Endothelial cell of umbilical vein (primary cell): Measurements from ENCODE around the gene SLC10A1. TPM values are rescaled to one million over a fixed set of nuclear protein-coding genes. Genes with fewer than 3 reads are reported as not detected.

Source experiments
- BruUV-seq: library from RNA; stranded (reverse); fragments of 400-500 nt; replicated peaks from 2 replicates; lab custom pipeline; 2021; lab: Mats Ljungman, UMichigan
- CTCF ChIA-PET: fragments of 300-600, 350-600 bp; sonication (Branson Sonifier 250); formaldehyde crosslinking; loops from one replicate; lab custom pipeline; 2021; ENCODE audit warnings: antibody characterized with exemption, inconsistent platforms; lab: Charles Lee
- POLR2A ChIA-PET: fragments of 300-600, 350-600 bp; sonication (Branson Sonifier 250); formaldehyde crosslinking; loops from one replicate; lab custom pipeline; 2021; ENCODE audit warnings: antibody characterized with exemption, inconsistent platforms; lab: Charles Lee
- DNase-seq: peaks from one replicate; pipeline ENCODE4 v3.0.0-alpha.2; 2011; ENCODE audit warnings: low read depth, low spot score
- FAIRE-seq: peaks from 2 replicates; lab custom pipeline; 2011; peaks lifted over from hg19 to GRCh38; lab: Jason Lieb, UNC
- H2AFZ ChIP-seq: 2 replicates; pipeline ENCODE4 v1.6.0; 2012; ENCODE audit warnings: low read depth, low read length, control low read depth, inconsistent platforms
- H3K27ac ChIP-seq: 2 replicates; pipeline ENCODE4 v1.5.1; 2011; ENCODE audit warnings: low read depth, mild to moderate bottlenecking, control low read depth, low read length, moderate library complexity; ENCODE audit not compliant: insufficient read depth
- H3K27me3 ChIP-seq, 2 experiments: 2 replicates each; pipeline versions ENCODE4 v1.6.0 to v1.6.1; 2011; ENCODE audit warnings: low read length in 2 of 2, mixed read lengths in 1 of 2; ENCODE audit not compliant: control insufficient read depth in 2 of 2, insufficient read depth in 2 of 2
- H3K36me3 ChIP-seq, 2 experiments: 2 replicates in 1 of 2; 3 replicates in 1 of 2; pipeline ENCODE4 v1.5.1; 2011; ENCODE audit warnings: low read length in 2 of 2, mild to moderate bottlenecking in 1 of 2, moderate library complexity in 1 of 2; ENCODE audit not compliant: control insufficient read depth in 2 of 2, insufficient read depth in 2 of 2; ENCODE audit errors: extremely low read depth in 1 of 2
- H3K4me1 ChIP-seq: 3 replicates; pipeline ENCODE4 v1.5.1; 2011; ENCODE audit warnings: mild to moderate bottlenecking, low read length; ENCODE audit not compliant: control insufficient read depth, insufficient read depth; ENCODE audit errors: extremely low read depth
- H3K4me2 ChIP-seq: 2 replicates; pipeline ENCODE4 v1.6.1; 2011; ENCODE audit warnings: low read length, control low read depth, mixed read lengths; ENCODE audit not compliant: insufficient read depth
- H3K4me3 ChIP-seq, 3 experiments: fragments of 200-600 bp in 1 of 3; sonication (generic), shearing (Covaris generic) in 1 of 3; replicated peaks in 1 of 3; 2 replicates each; pipeline ENCODE4 v1.5.1; 2011 to 2016; ENCODE audit warnings: control low read depth in 3 of 3, low read length in 3 of 3, mild to moderate bottlenecking in 2 of 3, inconsistent platforms in 1 of 3, low read depth in 1 of 3, moderate library complexity in 1 of 3; ENCODE audit not compliant: insufficient read depth in 1 of 3
- H3K79me2 ChIP-seq: 2 replicates; pipeline ENCODE4 v1.6.0; 2012; ENCODE audit warnings: low read length, inconsistent platforms; ENCODE audit not compliant: control insufficient read depth, insufficient read depth
- H3K9ac ChIP-seq: replicated peaks from 2 replicates; pipeline ENCODE3; 2011; ENCODE audit warnings: low read length, control low read depth; ENCODE audit not compliant: insufficient read depth; ENCODE audit errors: extremely low read depth
- H3K9me1 ChIP-seq: replicated peaks from 3 replicates; pipeline ENCODE4 v1.6.0; 2011; ENCODE audit warnings: mild to moderate bottlenecking, low read length; ENCODE audit not compliant: control insufficient read depth, insufficient read depth; ENCODE audit errors: extremely low read depth
- H3K9me3 ChIP-seq: replicated peaks from 2 replicates; pipeline ENCODE4 v1.5.1; 2012; ENCODE audit warnings: low read length, inconsistent platforms; ENCODE audit not compliant: control insufficient read depth, insufficient read depth
- H4K20me1 ChIP-seq: replicated peaks from 2 replicates; pipeline ENCODE3; 2011; ENCODE audit warnings: mild to moderate bottlenecking, low read length; ENCODE audit not compliant: control insufficient read depth, insufficient read depth; ENCODE audit errors: extremely low read depth
- CTCF ChIP-seq, 2 donors: IDR thresholded peaks; 1 replicate in 1 of 2; 2 replicates in 1 of 2; pipeline ENCODE4 v1.5.1; 2011; ENCODE audit warnings: low read length in 2 of 2, mild to moderate bottlenecking in 2 of 2, moderate library complexity in 2 of 2, control low read depth in 1 of 2, inconsistent platforms in 1 of 2, low read depth in 1 of 2; ENCODE audit not compliant: insufficient read depth in 1 of 2; ENCODE audit errors: extremely low read depth in 1 of 2
- EZH2 ChIP-seq: IDR thresholded peaks from 2 replicates; pipeline ENCODE4 v1.6.1; 2012; ENCODE audit warnings: borderline replicate concordance, low read depth, mild to moderate bottlenecking, moderate library complexity, low read length, inconsistent platforms; ENCODE audit not compliant: severe bottlenecking
- FOS ChIP-seq: IDR thresholded peaks from 2 replicates; pipeline ENCODE4 v1.6.1; 2011; ENCODE audit warnings: mild to moderate bottlenecking, low read length, moderate library complexity, borderline replicate concordance; ENCODE audit not compliant: insufficient read depth
- GATA2 ChIP-seq: IDR thresholded peaks from 2 replicates; pipeline ENCODE4 v1.7.0; 2011; ENCODE audit warnings: low read depth, mild to moderate bottlenecking, moderate library complexity, mixed read lengths, low read length; ENCODE audit not compliant: insufficient read length, insufficient read depth
- JUN ChIP-seq: IDR thresholded peaks from 2 replicates; pipeline ENCODE4 v1.6.1; 2011; ENCODE audit warnings: borderline replicate concordance, low read depth; ENCODE audit not compliant: insufficient read length, insufficient read depth
- MAX ChIP-seq: IDR thresholded peaks from 2 replicates; pipeline ENCODE4 v1.6.1; 2011; ENCODE audit not compliant: insufficient read depth, insufficient read length
- MYC ChIP-seq: IDR thresholded peaks from one replicate; pipeline ENCODE4 v1.6.1; 2011; ENCODE audit warnings: mild to moderate bottlenecking, low read depth, low read length
- POLR2A ChIP-seq: IDR thresholded peaks from 2 replicates; pipeline ENCODE4 v1.6.1; 2012; ENCODE audit warnings: low read depth, mild to moderate bottlenecking, control low read depth, low read length
- POLR2AphosphoS5 ChIP-seq: IDR thresholded peaks from 2 replicates; pipeline ENCODE4 v1.6.1; 2012; ENCODE audit warnings: low read depth, mild to moderate bottlenecking, control low read depth, low read length, moderate library complexity; ENCODE audit not compliant: insufficient read depth
- dilution Hi-C: fragments of 300-500 bp; cut with MboI; formaldehyde crosslinking; loops from one replicate; pipeline ENCODE4 v1.15.0; 2019; ENCODE audit warnings: low sequenced_read_pairs; ENCODE audit not compliant: extremely low pct_ligation_motif_present
- intact Hi-C: fragments of 100-400 bp; cut with micrococcal nuclease; formaldehyde crosslinking; loops from one replicate; pipeline ENCODE4 v1.10.0; 2022
- polyA plus RNA-seq, 4 experiments: library from polyadenylated mRNA; depleted of rRNA in 3 of 4; stranded (reverse) in 3 of 4; unstranded in 1 of 4; fragments of >200 nt; gene quantifications; 2 replicates each; pipeline versions ENCODE4 v1.2.1 to v1.2.3, GENCODE V29; 2011 to 2012; ENCODE audit warnings: missing spikeins in 1 of 4
- total RNA-seq: library from RNA; stranded (reverse); gene quantifications from 2 replicates; pipeline ENCODE4 v1.2.3, GENCODE V29; 2021

The SLC10A1 gene
- total and polyA plus RNA-seq, 2 donors (not counting 3 experiments of a cell fraction or from before 2014, with no cell fraction given) = not detected

- Histone ChIP-seq H3K9me3 (no peaks in the 10 kb centered on the region), H3K4me1 (no peaks in the 10 kb centered on the region), H3K36me3 (no peaks in the 10 kb centered on the region), H3K27ac (no peak overlapping the region), H4K20me1 (no peaks in the 10 kb centered on the region), H3K27me3 (peaks cover 4 to 14% of the 10 kb centered on the region in 2 experiments), H3K4me2 (no peak overlapping the region), H3K4me3 (no peak overlapping the region), H3K9me1 (no peaks in the 10 kb centered on the region), H3K79me2 (no peaks in the 10 kb centered on the region), H2AFZ (no peak overlapping the region), H3K9ac (no peak overlapping the region)
- intact Hi-C loops = loop anchor here (5.0 kb wide), 2 partner anchors 229 to 501 kb away; no protein-coding TSS in a partner anchor
- DNase-seq = no peak
- CTCF ChIA-PET = interaction anchor here (6.1 to 9.8 kb wide), 2 partner anchors 212 to 257 kb away, joined by 61 to 255 read pairs; no protein-coding TSS in a partner anchor
- dilution Hi-C loops = no loop called here
- no peak for FAIRE-seq
- no TSS peak for BruUV-seq
- POLR2A ChIA-PET = no interaction called here
- TF ChIP-seq MYC (no peak), EZH2 (no peak), CTCF (IDR thresholded peaks at IDR 0.05; ENCODE audit: extremely low read depth in 1 of 2, insufficient read depth in 1 of 2, low read depth in 1 of 2, low read length in 2 of 2) (no peak), POLR2AphosphoS5 (no peak), JUN (no peak), GATA2 (no peak), POLR2A (no peak), FOS (no peak), MAX (no peak)
These were observed 19.2 kb upstream of the SLC10A1 start for GRCh38 chr14:69816216-69816615.
